GM12878 (cell line): Measurements from ENCODE around the gene KRIT1. TPM values are rescaled to one million over a fixed set of nuclear protein-coding genes. Genes with fewer than 3 reads are reported as not detected.

ENCODE experiments used
- ATAC-seq: fragments of 200-7000 bp; cut with Tn5 transposase; 3 replicates; pipeline ENCODE4 v1.9.1; 2020; ENCODE audit warnings: mild to moderate bottlenecking, moderate library complexity
- BruUV-seq: library from RNA; stranded (reverse); fragments of 400-500 nt; replicated peaks from 2 replicates; lab custom pipeline; 2021; lab: Mats Ljungman, UMichigan
- CTCF ChIA-PET: fragments of 300-600 bp; sonication (Branson Sonifier 250); formaldehyde crosslinking; extraction: SDS; loops from one replicate; lab custom pipeline; 2021; ENCODE audit warnings: inconsistent platforms; lab: Yijun Ruan, JAX
- POLR2A ChIA-PET: fragments of 350-600 bp; formaldehyde crosslinking; extraction: SDS; loops from one replicate; lab custom pipeline; 2021; ENCODE audit warnings: inconsistent platforms; lab: Charles Lee
- RAD21 ChIA-PET: fragments of 300-600 bp; sonication (Branson Sonifier 250); formaldehyde crosslinking; loops from one replicate; lab custom pipeline; 2023; ENCODE audit warnings: antibody characterized with exemption; ENCODE audit not compliant: unreplicated experiment; lab: Charles Lee
- SMC1A ChIA-PET: fragments of 300-600 bp; sonication (Branson Sonifier 250); formaldehyde crosslinking; loops from one replicate; lab custom pipeline; 2023; ENCODE audit not compliant: unreplicated experiment, uncharacterized antibody; lab: Charles Lee
- DNase-seq: peaks from one replicate; pipeline ENCODE4 v3.0.0-alpha.2; 2011; ENCODE audit warnings: low read depth, low spot score
- FAIRE-seq: peaks from 3 replicates; lab custom pipeline; 2011; peaks lifted over from hg19 to GRCh38; lab: Jason Lieb, UNC
- H2AFZ ChIP-seq: 2 replicates; pipeline ENCODE4 v1.6.0; 2011; ENCODE audit warnings: low read depth, low read length, control low read depth; ENCODE audit not compliant: control insufficient read depth
- H3K27ac ChIP-seq: 2 replicates; pipeline ENCODE4 v1.5.1; 2011; ENCODE audit warnings: control low read depth; ENCODE audit not compliant: control insufficient read depth, insufficient read depth
- H3K27me3 ChIP-seq, 2 experiments: replicated peaks in 1 of 2; 2 replicates each; pipeline versions ENCODE4 v1.6.0 to v1.6.1; 2011; ENCODE audit warnings: low read length in 1 of 2; ENCODE audit not compliant: control insufficient read depth in 2 of 2, insufficient read depth in 2 of 2
- H3K36me3 ChIP-seq, 2 experiments: 2 replicates each; pipeline ENCODE4 v1.5.1; 2011; ENCODE audit warnings: low read length in 1 of 2; ENCODE audit not compliant: control insufficient read depth in 2 of 2, insufficient read depth in 2 of 2
- H3K4me1 ChIP-seq: 2 replicates; pipeline ENCODE4 v1.6.1; 2011; ENCODE audit warnings: mild to moderate bottlenecking, low read length, moderate library complexity, mixed read lengths; ENCODE audit not compliant: control insufficient read depth, insufficient read depth
- H3K4me2 ChIP-seq: 2 replicates; pipeline ENCODE4 v1.6.0; 2011; ENCODE audit warnings: control low read depth; ENCODE audit not compliant: control insufficient read depth, insufficient read depth
- H3K4me3 ChIP-seq: fragments of 200-600 bp; sonication (generic); 2 replicates; pipeline ENCODE4 v1.5.1; 2016
- H3K79me2 ChIP-seq: 2 replicates; pipeline ENCODE4 v1.6.0; 2011; ENCODE audit warnings: low read length; ENCODE audit not compliant: control insufficient read depth, insufficient read depth
- H3K9ac ChIP-seq: 2 replicates; pipeline ENCODE4 v1.8.0; 2011; ENCODE audit warnings: low read length, control low read depth, mixed read lengths; ENCODE audit not compliant: control insufficient read depth, insufficient read depth
- H3K9me3 ChIP-seq: replicated peaks from 3 replicates; pipeline ENCODE4 v1.5.1; 2011; ENCODE audit warnings: mild to moderate bottlenecking, low read length; ENCODE audit not compliant: control insufficient read depth, insufficient read depth
- H4K20me1 ChIP-seq: 2 replicates; pipeline ENCODE4 v1.6.0; 2011; ENCODE audit not compliant: control insufficient read depth, insufficient read depth
- DPF2 ChIP-seq: fragments of 450-650 bp; IDR thresholded peaks from 2 replicates; pipeline ENCODE4 v1.6.1; 2017; ENCODE audit warnings: mild to moderate bottlenecking
- IRF3 ChIP-seq: fragments of 450-650 bp; IDR thresholded peaks from 2 replicates; pipeline ENCODE4 v1.6.1; 2014; ENCODE audit warnings: mild to moderate bottlenecking
- MEF2B ChIP-seq: fragments of 450-650 bp; IDR thresholded peaks from 2 replicates; pipeline ENCODE4 v1.6.1; 2018; ENCODE audit warnings: mild to moderate bottlenecking, moderate library complexity; ENCODE audit not compliant: partially characterized antibody, poor library complexity, severe bottlenecking
- NRF1 ChIP-seq: conservative IDR thresholded peaks from 2 replicates; pipeline ENCODE4 v1.6.1; 2011; ENCODE audit warnings: mild to moderate bottlenecking, low read depth, low read length, improper control_type of control experiment
- PAX8 ChIP-seq: fragments of 450-650 bp; IDR thresholded peaks from 2 replicates; pipeline ENCODE4 v1.6.1; 2017; ENCODE audit warnings: mild to moderate bottlenecking, moderate library complexity
- RELA ChIP-seq: fragments of 450-650 bp; IDR thresholded peaks from 2 replicates; pipeline ENCODE4 v1.8.0; 2014; ENCODE audit warnings: borderline replicate concordance; ENCODE audit not compliant: partially characterized antibody
- WRNIP1 ChIP-seq: IDR thresholded peaks from 2 replicates; pipeline ENCODE4 v1.6.1; 2011; ENCODE audit warnings: low read depth, low read length, improper control_type of control experiment, borderline replicate concordance
- YBX1 ChIP-seq: fragments of 450-650 bp; IDR thresholded peaks from 2 replicates; pipeline ENCODE4 v1.6.1; 2016; ENCODE audit warnings: antibody characterized with exemption
- ZNF207 ChIP-seq: fragments of 450-650 bp; IDR thresholded peaks from 2 replicates; pipeline ENCODE4 v1.6.1; 2014; ENCODE audit warnings: antibody characterized with exemption, mild to moderate bottlenecking, borderline replicate concordance
- ZNF24 ChIP-seq: fragments of 450-650 bp; IDR thresholded peaks from 2 replicates; pipeline ENCODE4 v1.6.1; 2017; ENCODE audit warnings: antibody characterized with exemption, mild to moderate bottlenecking
- ZNF622 ChIP-seq: fragments of 450-650 bp; IDR thresholded peaks from 2 replicates; pipeline ENCODE4 v1.6.1; 2017; ENCODE audit warnings: mild to moderate bottlenecking, inconsistent platforms
- ZSCAN29 ChIP-seq: fragments of 450-650 bp; IDR thresholded peaks from 2 replicates; pipeline ENCODE4 v1.6.1; 2017; ENCODE audit warnings: mild to moderate bottlenecking, moderate library complexity
- WGBS: methylation state at CpG from one replicate; pipeline ENCODE4 v1.1.6; 2016; ENCODE audit warnings: low lambda C conversion rate; ENCODE audit not compliant: insufficient replicate concordance, insufficient coverage; ENCODE audit errors: missing lambda C conversion rate; 5-methylcytosine and 5-hydroxymethylcytosine counted together
- in situ Hi-C: fragments of 300-500 bp; cut with MboI; formaldehyde crosslinking; loops from 9 replicates; pipeline ENCODE4 v1.14.3; 2018; ENCODE audit warnings: mixed read lengths
- intact Hi-C: fragments of 100-400 bp; cut with micrococcal nuclease; formaldehyde crosslinking; loops from one replicate; pipeline ENCODE4 v1.14.2; 2022; ENCODE audit not compliant: unreplicated experiment
- polyA plus RNA-seq, 11 experiments: library from polyadenylated mRNA; depleted of rRNA in 4 of 11; unstranded in 6 of 11; stranded (reverse) in 5 of 11; fragments of >200 nt; fragmentation: Nextera tagmentation in 4 of 11; fragmentation: Illumina TruSeq in 1 of 11; extraction: Ambion mirVana in 4 of 11; extraction: Trizol in 1 of 11; gene quantifications; 1 replicate in 1 of 11; 2 replicates in 10 of 11; pipeline versions ENCODE4 v1.2.1 to v1.2.3, GENCODE V29; 2011 to 2016; ENCODE audit warnings: inconsistent platforms in 2 of 11, missing spikeins in 2 of 11, low read depth in 1 of 11
- total RNA-seq, 4 experiments: library from RNA; depleted of rRNA in 3 of 4; stranded (reverse); fragments of >200 nt in 3 of 4; fragmentation: Illumina TruSeq in 1 of 4; extraction: Trizol in 1 of 4; gene quantifications; 2 replicates each; pipeline versions ENCODE4 v1.2.1 to v1.2.3, GENCODE V29; 2013 to 2021
- TF ChIP-seq, protein P1 (sequence below): IDR thresholded peaks from 2 replicates; pipeline ENCODE4 v1.6.1; 2011; ENCODE audit warnings: low read depth, mild to moderate bottlenecking, low read length, moderate library complexity, borderline replicate concordance; ENCODE audit errors: extremely low read depth
- TF ChIP-seq, protein P2 (sequence below): fragments of 150-350 bp; IDR thresholded peaks from 2 replicates; pipeline ENCODE4 v1.6.1; 2014; ENCODE audit warnings: mild to moderate bottlenecking, low read depth, low read length

The KRIT1 gene
- total and polyA plus RNA-seq, 10 of the 15 experiments (the other 5 are each of a cell fraction or from before 2014, with no cell fraction given): 12.0 to 60.1 (median 27.0) TPM

DNA sequence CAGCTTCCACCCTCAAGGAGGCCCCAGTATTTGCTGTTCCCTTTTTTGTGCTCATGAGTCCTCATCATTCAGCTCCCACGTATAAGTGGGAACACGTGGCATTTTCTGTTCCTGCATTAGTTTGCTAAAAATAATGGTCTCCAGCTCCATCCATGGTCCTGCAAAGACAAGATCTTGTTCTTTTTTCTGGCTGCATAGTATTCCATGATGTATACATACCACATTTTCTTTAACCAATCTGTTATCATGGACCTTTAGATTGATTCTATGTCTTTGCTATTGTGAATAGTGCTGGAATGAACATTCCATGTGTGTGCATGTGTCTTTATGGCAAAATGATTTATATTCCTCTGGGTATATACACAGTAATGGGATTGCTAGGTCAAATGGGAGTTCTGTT is 17.0 kb downstream of the KRIT1 start:
- intact Hi-C loops (no loop called here), in situ Hi-C loops (no loop called here)
- TF ChIP-seq PAX8: no peak
- no peak for TF ChIP-seq ZSCAN29
- no peak for TF ChIP-seq MEF2B
- TF ChIP-seq WRNIP1: no peak
- TF ChIP-seq NRF1: no peak
- no peak for TF ChIP-seq YBX1
- no peak for TF ChIP-seq ZNF207
- TF ChIP-seq, protein P1, sequence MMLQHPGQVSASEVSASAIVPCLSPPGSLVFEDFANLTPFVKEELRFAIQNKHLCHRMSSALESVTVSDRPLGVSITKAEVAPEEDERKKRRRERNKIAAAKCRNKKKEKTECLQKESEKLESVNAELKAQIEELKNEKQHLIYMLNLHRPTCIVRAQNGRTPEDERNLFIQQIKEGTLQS: no peak
- no peak for TF ChIP-seq RELA
- TF ChIP-seq DPF2: no peak
- TF ChIP-seq, protein P2, sequence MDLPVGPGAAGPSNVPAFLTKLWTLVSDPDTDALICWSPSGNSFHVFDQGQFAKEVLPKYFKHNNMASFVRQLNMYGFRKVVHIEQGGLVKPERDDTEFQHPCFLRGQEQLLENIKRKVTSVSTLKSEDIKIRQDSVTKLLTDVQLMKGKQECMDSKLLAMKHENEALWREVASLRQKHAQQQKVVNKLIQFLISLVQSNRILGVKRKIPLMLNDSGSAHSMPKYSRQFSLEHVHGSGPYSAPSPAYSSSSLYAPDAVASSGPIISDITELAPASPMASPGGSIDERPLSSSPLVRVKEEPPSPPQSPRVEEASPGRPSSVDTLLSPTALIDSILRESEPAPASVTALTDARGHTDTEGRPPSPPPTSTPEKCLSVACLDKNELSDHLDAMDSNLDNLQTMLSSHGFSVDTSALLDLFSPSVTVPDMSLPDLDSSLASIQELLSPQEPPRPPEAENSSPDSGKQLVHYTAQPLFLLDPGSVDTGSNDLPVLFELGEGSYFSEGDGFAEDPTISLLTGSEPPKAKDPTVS: no peak
- no peak for TF ChIP-seq ZNF24
- no peak for TF ChIP-seq ZNF622
- no peak for TF ChIP-seq IRF3
- POLR2A ChIA-PET: no interaction called here
- CTCF ChIA-PET: no interaction called here
- Histone ChIP-seq H3K27ac (no peak overlapping the region), H4K20me1 (no peaks in the 10 kb centered on the region), H3K27me3 (no peaks in the 10 kb centered on the region), H3K79me2 (no peaks in the 10 kb centered on the region), H2AFZ (no peak overlapping the region), H3K9ac (no peak overlapping the region), H3K4me2 (no peak overlapping the region), H3K4me1 (no peaks in the 10 kb centered on the region), H3K4me3 (no peak overlapping the region), H3K36me3 (peaks cover 0 to 8% of the 10 kb centered on the region in 2 experiments; a peak in 1 of 4 replicates), H3K9me3 (no peaks in the 10 kb centered on the region)
- 100% methylated on average over 2 of the region's 2 CpGs for WGBS
- no TSS peak for BruUV-seq
- FAIRE-seq: no peak
- ATAC-seq: no peak
- DNase-seq: no peak
- SMC1A ChIA-PET: interaction anchor here (1.4 to 1.7 kb wide), 2 partner anchors 14 to 24 kb away, joined by 3 read pairs; no protein-coding TSS in a partner anchor
- RAD21 ChIA-PET: no interaction called here
